HUDEP-2 (cell line): Measurements from ENCODE around the gene NEDD9.

ENCODE experiments used
- DNase-seq, 76 experiments: peaks; one replicate each; lab custom pipeline; 2025; ENCODE audit not compliant: unreplicated experiment in 76 of 76; lab: John Stamatoyannopoulos, UW

Gene NEDD9

GRCh38 chr6:11152581-11152980 lies 79.9 kb downstream of the NEDD9 start:
- no peak for DNase-seq

- DNase-seq, result no peak
These were observed 81.0 kb downstream of the NEDD9 start for GRCh38 chr6:11151488-11151887.

GRCh38 chr6:11149551-11149950 lies 82.9 kb downstream of the NEDD9 start:
- no peak for DNase-seq

GRCh38 chr6:11146117-11146826 lies 86.2 kb downstream of the NEDD9 start:
- DNase-seq, result no peak

- DNase-seq, result peak in 60 of 76 experiments; percentile 11 to 78 (median 45)
These were observed 88.0 kb downstream of the NEDD9 start for GRCh38 chr6:11144393-11144851.

- DNase-seq, result peak in 5 of 76 experiments; percentile 7 to 31 (median 16)
These were observed 88.8 kb downstream of the NEDD9 start for GRCh38 chr6:11143394-11144371.

- no peak for DNase-seq
These were observed 90.0 kb downstream of the NEDD9 start for GRCh38 chr6:11142296-11143027.

GRCh38 chr6:11141295-11141694 lies 91.2 kb downstream of the NEDD9 start:
- DNase-seq, result no peak

- DNase-seq, result no peak
These were observed 92.4 kb downstream of the NEDD9 start for GRCh38 chr6:11140056-11140455.

- DNase-seq, result peak in 2 of 76 experiments; percentile 10 to 12
These were observed 93.2 kb downstream of the NEDD9 start for GRCh38 chr6:11139051-11139960.

GRCh38 chr6:11136809-11137208 lies 95.7 kb downstream of the NEDD9 start:
- DNase-seq, result no peak
